Uterus (tissue), 4 donors: ENCODE results near the gene ZP1. TPM values are rescaled to one million over a fixed set of nuclear protein-coding genes. Genes with fewer than 3 reads are reported as not detected.

Experiments
- DNase-seq, 2 donors: peaks; one replicate each; pipeline ENCODE4 v3.0.0-alpha.2; 2019 to 2020
- H3K27ac ChIP-seq, 2 donors: fragments of 200-600 bp; sonication (generic); 1 replicate in 1 of 2; 2 replicates in 1 of 2; pipeline ENCODE4 v1.5.1; 2016 to 2018
- H3K27me3 ChIP-seq, 2 donors: fragments of 200-600 bp; sonication (generic); one replicate each; pipeline ENCODE4 v1.5.1; 2018 to 2019; ENCODE audit warnings: control low read depth in 1 of 2
- H3K36me3 ChIP-seq, 2 donors: fragments of 200-600 bp; sonication (generic); one replicate each; pipeline ENCODE4 v1.5.1; 2019; ENCODE audit warnings: control low read depth in 1 of 2
- H3K4me1 ChIP-seq, 2 donors: fragments of 200-600 bp; sonication (generic); one replicate each; pipeline ENCODE4 v1.5.1; 2018 to 2019; ENCODE audit warnings: control low read depth in 1 of 2
- H3K4me3 ChIP-seq, 2 donors: fragments of 200-600 bp; sonication (generic); 1 replicate in 1 of 2; 2 replicates in 1 of 2; pipeline ENCODE4 v1.5.1; 2018 to 2019; ENCODE audit warnings: mild to moderate bottlenecking in 1 of 2
- H3K9me3 ChIP-seq, 2 donors: fragments of 200-600 bp; sonication (generic); one replicate each; pipeline ENCODE4 v1.5.1; 2019; ENCODE audit warnings: control low read depth in 1 of 2
- CTCF ChIP-seq, 4 experiments: fragments of 200-600 bp in 2 of 4; fragments of 450-650 bp in 2 of 4; sonication (generic) in 2 of 4; IDR thresholded peaks; one replicate each; pipeline ENCODE4 v1.5.1; 2016 to 2019; ENCODE audit warnings: antibody characterized with exemption in 4 of 4, mild to moderate bottlenecking in 2 of 4, moderate library complexity in 1 of 4
- POLR2A ChIP-seq, 2 donors: fragments of 450-650 bp; IDR thresholded peaks; one replicate each; pipeline ENCODE4 v1.6.1; 2016; ENCODE audit warnings: antibody characterized with exemption in 2 of 2, mild to moderate bottlenecking in 1 of 2, moderate library complexity in 1 of 2
- intact Hi-C: fragments of 100-400 bp; cut with DNase I; formaldehyde crosslinking; loops from one replicate; pipeline ENCODE4 v1.15.1; 2023; ENCODE audit warnings: low total_unique reads
- total RNA-seq, 4 donors: library from RNA; depleted of rRNA in 3 of 4; stranded (reverse); fragments of >200 nt in 3 of 4; gene quantifications; one replicate each; pipeline versions ENCODE4 v1.1.0 to v1.2.4, GENCODE V29; 2014 to 2023
- donor health status: DM: yes; HTN: yes; CAD: no.

Gene ZP1
- total RNA-seq, 4 donors from 2014 or later: not detected

- intact Hi-C loops: no loop called here
Observed at GRCh38 chr11:60864856-60865513, 2.4 kb upstream of the ZP1 start.

GRCh38 chr11:60867871-60868681, 734 bp downstream of the ZP1 start:
- Histone ChIP-seq H3K27me3 (no peaks in the 10 kb centered on the region), H3K27ac (no peak overlapping the region), H3K4me3 (no peak overlapping the region), H3K36me3 (no peaks in the 10 kb centered on the region), H3K9me3 (no peaks in the 10 kb centered on the region), H3K4me1 (no peaks in the 10 kb centered on the region)
- no peak for TF ChIP-seq CTCF (IDR thresholded peaks at IDR 0.05)
- TF ChIP-seq POLR2A (IDR thresholded peaks at IDR 0.05): no peak
- no peak for DNase-seq
- intact Hi-C loops: no loop called here

More at GRCh38 chr11:60864856-60865513, 2.4 kb upstream of the ZP1 start:
- Histone ChIP-seq H3K4me1 (no peaks in the 10 kb centered on the region), H3K27me3 (no peaks in the 10 kb centered on the region), H3K4me3 (no peak overlapping the region), H3K9me3 (no peaks in the 10 kb centered on the region), H3K36me3 (no peaks in the 10 kb centered on the region), H3K27ac (no peak overlapping the region)
- no peak for DNase-seq
- TF ChIP-seq CTCF (IDR thresholded peaks at IDR 0.05): no peak
- TF ChIP-seq POLR2A (IDR thresholded peaks at IDR 0.05): no peak

- Histone ChIP-seq H3K4me1 (no peaks in the 10 kb centered on the region), H3K27ac (no peak overlapping the region), H3K27me3 (no peaks in the 10 kb centered on the region), H3K4me3 (no peak overlapping the region), H3K9me3 (no peaks in the 10 kb centered on the region), H3K36me3 (no peaks in the 10 kb centered on the region)
- intact Hi-C loops: no loop called here
- TF ChIP-seq CTCF (IDR thresholded peaks at IDR 0.05): no peak
- no peak for DNase-seq
Observed at GRCh38 chr11:60868682-60869450, 1.5 kb downstream of the ZP1 start.

GRCh38 chr11:60869451-60869825, 2.1 kb downstream of the ZP1 start:
- no peaks in the 10 kb centered on the region for H3K27me3 ChIP-seq
- no peaks in the 10 kb centered on the region for H3K9me3 ChIP-seq
- no peaks in the 10 kb centered on the region for H3K4me1 ChIP-seq
- H3K36me3 ChIP-seq: no peaks in the 10 kb centered on the region
- TF ChIP-seq CTCF (IDR thresholded peaks at IDR 0.05): no peak
- TF ChIP-seq POLR2A (IDR thresholded peaks at IDR 0.05): no peak
- DNase-seq: no peak
- no peak overlapping the region for H3K27ac ChIP-seq
- no peak overlapping the region for H3K4me3 ChIP-seq
- intact Hi-C loops: no loop called here

- DNase-seq: no peak
- Histone ChIP-seq H3K9me3 (no peaks in the 10 kb centered on the region), H3K4me3 (no peak overlapping the region), H3K27me3 (no peaks in the 10 kb centered on the region), H3K36me3 (no peaks in the 10 kb centered on the region), H3K27ac (no peak overlapping the region), H3K4me1 (no peaks in the 10 kb centered on the region)
- TF ChIP-seq CTCF (IDR thresholded peaks at IDR 0.05): no peak
- no peak for TF ChIP-seq POLR2A (IDR thresholded peaks at IDR 0.05)
- intact Hi-C loops: no loop called here
Observed at GRCh38 chr11:60870276-60870675, 2.9 kb downstream of the ZP1 start.
